GM12864 (cell line): ENCODE data around the gene MRFAP1.

Experiments used
- DNase-seq: peaks from one replicate; pipeline ENCODE4 v3.0.0-alpha.2; 2011; ENCODE audit warnings: low read depth
- H3K4me3 ChIP-seq: 2 replicates; pipeline ENCODE4 v1.5.1; 2011; ENCODE audit warnings: mild to moderate bottlenecking, low read depth, low read length, control low read depth
- TF ChIP-seq, protein P1 (sequence below): IDR thresholded peaks from 2 replicates; pipeline ENCODE4 v1.5.1; 2011; ENCODE audit warnings: low read depth, mild to moderate bottlenecking, moderate library complexity, low read length, control low read depth, inconsistent platforms; ENCODE audit errors: missing control alignments

The MRFAP1 gene

GRCh38 chr4:6605114-6605513 lies 35.4 kb upstream of the MRFAP1 start:
- DNase-seq = no peak
- H3K4me3 ChIP-seq = no peak overlapping the region
- TF ChIP-seq, protein P1, sequence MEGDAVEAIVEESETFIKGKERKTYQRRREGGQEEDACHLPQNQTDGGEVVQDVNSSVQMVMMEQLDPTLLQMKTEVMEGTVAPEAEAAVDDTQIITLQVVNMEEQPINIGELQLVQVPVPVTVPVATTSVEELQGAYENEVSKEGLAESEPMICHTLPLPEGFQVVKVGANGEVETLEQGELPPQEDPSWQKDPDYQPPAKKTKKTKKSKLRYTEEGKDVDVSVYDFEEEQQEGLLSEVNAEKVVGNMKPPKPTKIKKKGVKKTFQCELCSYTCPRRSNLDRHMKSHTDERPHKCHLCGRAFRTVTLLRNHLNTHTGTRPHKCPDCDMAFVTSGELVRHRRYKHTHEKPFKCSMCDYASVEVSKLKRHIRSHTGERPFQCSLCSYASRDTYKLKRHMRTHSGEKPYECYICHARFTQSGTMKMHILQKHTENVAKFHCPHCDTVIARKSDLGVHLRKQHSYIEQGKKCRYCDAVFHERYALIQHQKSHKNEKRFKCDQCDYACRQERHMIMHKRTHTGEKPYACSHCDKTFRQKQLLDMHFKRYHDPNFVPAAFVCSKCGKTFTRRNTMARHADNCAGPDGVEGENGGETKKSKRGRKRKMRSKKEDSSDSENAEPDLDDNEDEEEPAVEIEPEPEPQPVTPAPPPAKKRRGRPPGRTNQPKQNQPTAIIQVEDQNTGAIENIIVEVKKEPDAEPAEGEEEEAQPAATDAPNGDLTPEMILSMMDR = no peak

- no peak for DNase-seq
- no peak overlapping the region for H3K4me3 ChIP-seq
- TF ChIP-seq, protein P1 = no peak
These were observed 34.9 kb upstream of the MRFAP1 start for GRCh38 chr4:6605605-6606004.

GRCh38 chr4:6606465-6607235 lies 33.8 kb upstream of the MRFAP1 start:
- no peak for DNase-seq
- TF ChIP-seq, protein P1 = no peak
- no peak overlapping the region for H3K4me3 ChIP-seq

GRCh38 chr4:6607368-6608055 lies 33.0 kb upstream of the MRFAP1 start:
- H3K4me3 ChIP-seq = no peak overlapping the region
- DNase-seq = no peak
- TF ChIP-seq, protein P1 = no peak

GRCh38 chr4:6608758-6609414 lies 31.6 kb upstream of the MRFAP1 start:
- no peak for DNase-seq
- no peak overlapping the region for H3K4me3 ChIP-seq
- TF ChIP-seq, protein P1 = no peak

- H3K4me3 ChIP-seq = no peak overlapping the region
- TF ChIP-seq, protein P1 = no peak
- DNase-seq = no peak
These were observed 30.9 kb upstream of the MRFAP1 start for GRCh38 chr4:6609415-6610079.
